ENCODE data around the gene LRRFIP1. TPM values are rescaled to one million over a fixed set of nuclear protein-coding genes. Genes with fewer than 3 reads are reported as not detected.

LRRFIP1 gene
- total and polyA plus RNA-seq, 9 of the 15 experiments (the other 6 are each of a cell fraction or from before 2014, with no cell fraction given), result 13.1 to 45.2 (median 31.3) TPM

GRCh38 chr2:237759176-237759575, 131.8 kb downstream of the LRRFIP1 start:
- Histone ChIP-seq H3K9me3 (replicated peaks; ENCODE audit: control insufficient read depth, insufficient read depth, low read depth, low read length) (no peaks in the 10 kb centered on the region), H4K20me1 (replicated peaks; ENCODE audit: control insufficient read depth, insufficient read depth, low read length) (no peaks in the 10 kb centered on the region), H3K4me1 (replicated peaks in 1 of 2; ENCODE audit: control insufficient read depth in 2 of 2, insufficient read depth in 2 of 2, low read length in 2 of 2) (no peaks in the 10 kb centered on the region), H3K79me2 (ENCODE audit: control insufficient read depth, insufficient read depth, low read length) (no peaks in the 10 kb centered on the region), H3K4me2 (ENCODE audit: insufficient read depth, low read length) (no peak overlapping the region), H3K4me3 (no peak overlapping the region), H3K27me3 (ENCODE audit: control insufficient read depth in 2 of 2, insufficient read depth in 2 of 2, low read length in 2 of 2) (no peaks in the 10 kb centered on the region), H3K27ac (ENCODE audit: extremely low read depth, low read depth, low read length) (no peak overlapping the region), H3K36me3 (ENCODE audit: control insufficient read depth, insufficient read depth, low read length) (peaks cover 42% of the 10 kb centered on the region; the same call in 2 of the 3 replicates), H2AFZ (ENCODE audit: low read depth, low read length) (no peak overlapping the region), H3K9ac (ENCODE audit: insufficient read depth in 1 of 2, low read depth in 2 of 2, low read length in 2 of 2) (no peak overlapping the region), H3K9me1 (ENCODE audit: control insufficient read depth, insufficient read depth, low read length) (no peaks in the 10 kb centered on the region)
- DNase-seq (ENCODE audit: extremely low read depth in 1 of 4, low spot score in 3 of 4), result no peak
- ChIA-PET CTCF (ENCODE audit: low intra/inter-chr PET ratio) (no interaction called here), POLR2A (no interaction called here)
- intact Hi-C loops (cut with micrococcal nuclease) (no loop called here), in situ Hi-C loops (cut with MboI) (no loop called here)
- 91% methylated on average over 7 of the region's 10 CpGs for WGBS (ENCODE audit: insufficient coverage, low coverage, missing lambda C conversion rate)
- BruUV-seq (replicated peaks), result no TSS peak
- FAIRE-seq, result no peak
- ATAC-seq, result no peak
- TF ChIP-seq ATF7 (IDR thresholded peaks at IDR 0.05), result no peak
- TF ChIP-seq ZNF217 (CRISPR knock-in tag; IDR thresholded peaks at IDR 0.05), result no peak
- TF ChIP-seq, protein P1, sequence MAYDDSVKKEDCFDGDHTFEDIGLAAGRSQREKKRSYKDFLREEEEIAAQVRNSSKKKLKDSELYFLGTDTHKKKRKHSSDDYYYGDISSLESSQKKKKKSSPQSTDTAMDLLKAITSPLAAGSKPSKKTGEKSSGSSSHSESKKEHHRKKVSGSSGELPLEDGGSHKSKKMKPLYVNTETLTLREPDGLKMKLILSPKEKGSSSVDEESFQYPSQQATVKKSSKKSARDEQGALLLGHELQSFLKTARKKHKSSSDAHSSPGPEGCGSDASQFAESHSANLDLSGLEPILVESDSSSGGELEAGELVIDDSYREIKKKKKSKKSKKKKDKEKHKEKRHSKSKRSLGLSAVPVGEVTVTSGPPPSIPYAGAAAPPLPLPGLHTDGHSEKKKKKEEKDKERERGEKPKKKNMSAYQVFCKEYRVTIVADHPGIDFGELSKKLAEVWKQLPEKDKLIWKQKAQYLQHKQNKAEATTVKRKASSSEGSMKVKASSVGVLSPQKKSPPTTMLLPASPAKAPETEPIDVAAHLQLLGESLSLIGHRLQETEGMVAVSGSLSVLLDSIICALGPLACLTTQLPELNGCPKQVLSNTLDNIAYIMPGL (CRISPR knock-in tag; IDR thresholded peaks at IDR 0.05), result no peak
- TF ChIP-seq KDM2B (CRISPR knock-in tag; IDR thresholded peaks at IDR 0.05), result no peak
- no peak for TF ChIP-seq HDAC3 (IDR thresholded peaks at IDR 0.05; ENCODE audit: borderline replicate concordance, partially characterized antibody)
- no peak for TF ChIP-seq POLR2H (tag; IDR thresholded peaks at IDR 0.05; ENCODE audit: low read depth)
- no peak for TF ChIP-seq MCM2 (IDR thresholded peaks at IDR 0.05; ENCODE audit: low read depth)
- no peak for TF ChIP-seq BCL6 (CRISPR knock-in tag; IDR thresholded peaks at IDR 0.05)
- no peak for TF ChIP-seq BRCA1 (IDR thresholded peaks at IDR 0.05)
- no peak for TF ChIP-seq BRCA1 (CRISPR knock-in tag; IDR thresholded peaks at IDR 0.05)
- TF ChIP-seq, protein P2, sequence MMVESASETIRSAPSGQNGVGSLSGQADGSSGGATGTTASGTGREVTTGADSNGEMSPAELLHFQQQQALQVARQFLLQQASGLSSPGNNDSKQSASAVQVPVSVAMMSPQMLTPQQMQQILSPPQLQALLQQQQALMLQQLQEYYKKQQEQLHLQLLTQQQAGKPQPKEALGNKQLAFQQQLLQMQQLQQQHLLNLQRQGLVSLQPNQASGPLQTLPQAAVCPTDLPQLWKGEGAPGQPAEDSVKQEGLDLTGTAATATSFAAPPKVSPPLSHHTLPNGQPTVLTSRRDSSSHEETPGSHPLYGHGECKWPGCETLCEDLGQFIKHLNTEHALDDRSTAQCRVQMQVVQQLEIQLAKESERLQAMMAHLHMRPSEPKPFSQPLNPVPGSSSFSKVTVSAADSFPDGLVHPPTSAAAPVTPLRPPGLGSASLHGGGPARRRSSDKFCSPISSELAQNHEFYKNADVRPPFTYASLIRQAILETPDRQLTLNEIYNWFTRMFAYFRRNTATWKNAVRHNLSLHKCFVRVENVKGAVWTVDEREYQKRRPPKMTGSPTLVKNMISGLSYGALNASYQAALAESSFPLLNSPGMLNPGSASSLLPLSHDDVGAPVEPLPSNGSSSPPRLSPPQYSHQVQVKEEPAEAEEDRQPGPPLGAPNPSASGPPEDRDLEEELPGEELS (CRISPR knock-in tag; IDR thresholded peaks at IDR 0.05; ENCODE audit: borderline replicate concordance), result no peak
- no peak for TF ChIP-seq ZNF75A (CRISPR knock-in tag; IDR thresholded peaks at IDR 0.05)
- TF ChIP-seq HNRNPUL1 (IDR thresholded peaks at IDR 0.05; ENCODE audit: low read length), result no peak
- TF ChIP-seq, protein P3, sequence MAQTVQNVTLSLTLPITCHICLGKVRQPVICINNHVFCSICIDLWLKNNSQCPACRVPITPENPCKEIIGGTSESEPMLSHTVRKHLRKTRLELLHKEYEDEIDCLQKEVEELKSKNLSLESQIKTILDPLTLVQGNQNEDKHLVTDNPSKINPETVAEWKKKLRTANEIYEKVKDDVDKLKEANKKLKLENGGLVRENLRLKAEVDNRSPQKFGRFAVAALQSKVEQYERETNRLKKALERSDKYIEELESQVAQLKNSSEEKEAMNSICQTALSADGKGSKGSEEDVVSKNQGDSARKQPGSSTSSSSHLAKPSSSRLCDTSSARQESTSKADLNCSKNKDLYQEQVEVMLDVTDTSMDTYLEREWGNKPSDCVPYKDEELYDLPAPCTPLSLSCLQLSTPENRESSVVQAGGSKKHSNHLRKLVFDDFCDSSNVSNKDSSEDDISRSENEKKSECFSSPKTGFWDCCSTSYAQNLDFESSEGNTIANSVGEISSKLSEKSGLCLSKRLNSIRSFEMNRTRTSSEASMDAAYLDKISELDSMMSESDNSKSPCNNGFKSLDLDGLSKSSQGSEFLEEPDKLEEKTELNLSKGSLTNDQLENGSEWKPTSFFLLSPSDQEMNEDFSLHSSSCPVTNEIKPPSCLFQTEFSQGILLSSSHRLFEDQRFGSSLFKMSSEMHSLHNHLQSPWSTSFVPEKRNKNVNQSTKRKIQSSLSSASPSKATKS (CRISPR knock-in tag; IDR thresholded peaks at IDR 0.05), result no peak
- TF ChIP-seq OTX1 (CRISPR knock-in tag; IDR thresholded peaks at IDR 0.05), result no peak
- no peak for TF ChIP-seq USF1 (CRISPR knock-in tag; IDR thresholded peaks at IDR 0.05)
- no peak for TF ChIP-seq ELF1 (tag; IDR thresholded peaks at IDR 0.05)
- TF ChIP-seq KLF13 (tag; IDR thresholded peaks at IDR 0.05; ENCODE audit: borderline replicate concordance, low read depth), result no peak

Measured in K562 (cell line).